ENCODE measurements around the gene SASS6. TPM values are rescaled to one million over a fixed set of nuclear protein-coding genes. Genes with fewer than 3 reads are reported as not detected.

Gene SASS6, protein sequence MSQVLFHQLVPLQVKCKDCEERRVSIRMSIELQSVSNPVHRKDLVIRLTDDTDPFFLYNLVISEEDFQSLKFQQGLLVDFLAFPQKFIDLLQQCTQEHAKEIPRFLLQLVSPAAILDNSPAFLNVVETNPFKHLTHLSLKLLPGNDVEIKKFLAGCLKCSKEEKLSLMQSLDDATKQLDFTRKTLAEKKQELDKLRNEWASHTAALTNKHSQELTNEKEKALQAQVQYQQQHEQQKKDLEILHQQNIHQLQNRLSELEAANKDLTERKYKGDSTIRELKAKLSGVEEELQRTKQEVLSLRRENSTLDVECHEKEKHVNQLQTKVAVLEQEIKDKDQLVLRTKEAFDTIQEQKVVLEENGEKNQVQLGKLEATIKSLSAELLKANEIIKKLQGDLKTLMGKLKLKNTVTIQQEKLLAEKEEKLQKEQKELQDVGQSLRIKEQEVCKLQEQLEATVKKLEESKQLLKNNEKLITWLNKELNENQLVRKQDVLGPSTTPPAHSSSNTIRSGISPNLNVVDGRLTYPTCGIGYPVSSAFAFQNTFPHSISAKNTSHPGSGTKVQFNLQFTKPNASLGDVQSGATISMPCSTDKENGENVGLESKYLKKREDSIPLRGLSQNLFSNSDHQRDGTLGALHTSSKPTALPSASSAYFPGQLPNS
- 1.4 and 2.5 TPM in 2 replicates for total RNA-seq

GRCh38 chr1:100132566-100133477 is at the start of gene SASS6, which contains the start of gene TRMT13:
Gene SASS6 (minus strand): TSS chr1:100132930. CDS start chr1:100132814, 116 bp downstream.
Gene TRMT13 (plus strand): TSS chr1:100133163. CDS start chr1:100133169, 6 bp downstream.

DNA sequence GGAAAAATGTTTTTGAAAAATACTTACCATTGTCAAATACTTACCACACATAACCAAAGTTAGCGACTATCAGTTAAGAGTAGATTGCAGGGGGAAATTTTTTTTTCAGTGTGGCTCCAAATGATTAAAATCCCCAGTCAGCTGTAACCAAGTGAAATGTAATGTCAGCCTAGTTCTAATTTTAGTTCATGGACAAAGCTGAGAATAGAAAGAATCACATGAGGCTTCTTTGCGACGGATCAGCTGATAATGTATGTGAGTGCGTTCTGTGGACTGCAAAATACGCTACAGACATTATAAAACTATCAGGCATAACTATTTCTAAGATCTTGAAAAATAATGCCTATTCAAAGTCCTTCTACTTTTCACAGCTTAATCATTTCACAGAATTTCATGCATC is 45.4 kb upstream of the SASS6 start, which contains the start of gene LRRC39:
LRRC39 (minus strand) TSS at position 166 of the 400 bp plus-strand sequence. CDS start 9,740 bp downstream, outside the sequence.

Other genes starting within 250 kb of the SASS6 start
- 15.9 and 28.0 TPM in 2 replicates for gene SLC35A3, start 162.9 kb downstream of the SASS6 start, total RNA-seq
- gene TRMT13, start 233 bp upstream of the SASS6 start, total RNA-seq, result 6.0 and 6.1 TPM in 2 replicates
- gene LRRC39, start 45.3 kb upstream of the SASS6 start, total RNA-seq, result not detected in 2 replicates
- gene DBT, start 116.9 kb upstream of the SASS6 start, total RNA-seq, result 2.9 and 5.8 TPM in 2 replicates
- 29.7 and 35.3 TPM in 2 replicates for gene RTCA, start 133.3 kb upstream of the SASS6 start, total RNA-seq
- gene CDC14A, start 219.6 kb upstream of the SASS6 start, total RNA-seq, result 1.4 and 3.4 TPM in 2 replicates

Measured in myometrial cell (primary cell).